GM18508 (cell line): Measurements from ENCODE around the gene RPRML.
"Not testable (repeated sequence)": the region's sequence is repeated elsewhere in the genome, so short reads cannot be mapped to it uniquely, and the experiment has no call there.

Source experiments
- ATAC-seq: cut with Tn5 transposase; IDR thresholded peaks from one replicate; pipeline ENCODE4 v1.9.1; 2021; ENCODE audit warnings: moderate number of reproducible peaks; ENCODE audit not compliant: insufficient read depth, unreplicated experiment

RPRML gene

DNA sequence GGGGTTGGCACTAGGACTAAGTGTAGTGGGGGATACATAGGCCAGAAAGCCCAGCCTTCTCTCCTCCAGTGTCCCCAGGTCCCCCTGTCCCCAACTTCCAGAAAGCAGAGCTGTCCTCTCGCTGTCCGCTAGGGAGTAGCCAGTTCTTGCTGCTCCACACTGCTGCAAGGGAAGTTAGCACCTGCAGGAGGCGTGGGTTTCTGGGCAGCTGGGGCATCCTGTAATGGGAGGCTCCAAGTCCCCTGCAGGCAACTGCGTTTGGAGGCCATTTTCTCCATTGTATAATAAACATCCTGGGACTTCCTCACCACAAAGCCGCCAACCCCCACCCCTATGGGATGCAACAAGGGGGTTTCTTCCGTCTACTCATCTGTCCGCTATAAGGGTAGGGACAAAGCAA, 1.7 kb downstream of the RPRML start:
- no peak for ATAC-seq

DNA sequence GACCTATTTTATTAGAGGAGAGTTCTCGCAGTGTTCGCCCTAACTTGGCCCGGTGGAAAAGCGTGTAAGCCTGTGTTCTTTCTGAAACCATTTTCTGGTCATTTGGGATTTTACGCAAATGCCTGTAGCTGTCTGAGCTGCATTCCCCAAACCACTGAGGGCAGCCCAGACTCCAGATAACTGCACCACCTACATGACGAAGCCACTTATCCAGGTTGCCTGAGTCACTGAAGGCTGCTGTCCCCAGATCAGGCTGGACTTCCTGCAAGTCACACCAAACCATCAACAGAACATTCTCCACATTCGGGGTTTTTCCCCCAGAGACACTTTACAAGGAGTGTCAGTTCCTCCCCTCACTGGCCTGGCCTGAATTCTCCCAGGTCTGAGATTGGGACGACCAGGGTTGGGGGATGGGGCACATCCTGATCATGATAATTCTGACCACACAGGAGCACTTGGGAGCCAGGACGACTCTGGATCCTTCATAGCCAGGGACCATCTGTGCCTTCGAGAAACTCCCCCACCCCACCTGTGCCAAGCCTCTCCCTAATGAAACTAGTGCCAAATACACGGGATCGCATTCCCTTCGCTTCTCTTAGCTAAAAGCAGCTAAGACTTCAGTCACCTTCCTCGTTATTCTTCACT, 2.3 kb downstream of the RPRML start:
- ATAC-seq: no peak

GRCh38 chr17:46975287-46975686, 3.8 kb downstream of the RPRML start:
- ATAC-seq: no peak

DNA sequence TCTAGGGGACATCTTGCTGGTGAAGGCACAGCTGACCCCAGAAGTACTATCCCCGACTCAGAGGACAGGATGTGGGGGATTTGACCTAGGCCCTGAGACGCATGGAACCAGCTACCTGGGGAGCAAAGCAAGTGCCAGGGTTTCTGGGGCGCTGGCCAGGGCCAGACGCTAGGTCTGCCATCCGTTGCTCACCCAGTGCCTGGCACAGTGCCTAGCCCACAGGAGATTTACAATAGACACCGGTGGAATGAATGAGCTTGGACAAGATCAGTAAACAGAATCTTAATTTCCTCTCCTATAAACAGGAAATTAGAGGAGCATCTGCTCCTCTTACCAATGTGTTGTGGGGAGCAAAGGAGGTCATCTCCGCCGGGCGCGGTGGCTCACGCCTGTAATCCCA, 5.0 kb downstream of the RPRML start:
- no peak for ATAC-seq

DNA sequence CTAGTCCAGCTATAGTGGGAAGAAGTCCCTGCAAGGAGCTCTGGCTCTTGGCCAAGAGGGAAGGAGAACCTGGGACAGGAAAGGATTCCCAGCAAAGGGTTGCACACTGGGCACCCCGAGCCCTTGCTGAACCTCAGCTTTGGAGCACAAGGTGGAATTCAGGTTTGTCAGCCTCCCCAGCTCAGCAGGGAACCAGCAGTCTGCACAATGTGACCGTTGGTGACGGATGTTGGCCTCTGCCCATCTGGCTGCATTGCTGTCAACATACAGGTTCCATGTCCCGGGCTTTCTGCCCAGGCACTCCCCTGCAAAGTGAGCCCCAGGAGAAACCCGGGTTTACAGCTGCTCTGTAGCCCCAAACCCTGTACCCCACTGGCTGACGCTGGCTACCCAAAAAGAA, 6.7 kb downstream of the RPRML start:
- ATAC-seq: no peak

- ATAC-seq: no peak
Observed at GRCh38 chr17:46971647-46972300, 7.3 kb downstream of the RPRML start.

GRCh38 chr17:46968896-46969295, 10.2 kb downstream of the RPRML start:
- ATAC-seq: no peak

GRCh38 chr17:46968224-46968834, 10.7 kb downstream of the RPRML start:
- ATAC-seq: no peak

DNA sequence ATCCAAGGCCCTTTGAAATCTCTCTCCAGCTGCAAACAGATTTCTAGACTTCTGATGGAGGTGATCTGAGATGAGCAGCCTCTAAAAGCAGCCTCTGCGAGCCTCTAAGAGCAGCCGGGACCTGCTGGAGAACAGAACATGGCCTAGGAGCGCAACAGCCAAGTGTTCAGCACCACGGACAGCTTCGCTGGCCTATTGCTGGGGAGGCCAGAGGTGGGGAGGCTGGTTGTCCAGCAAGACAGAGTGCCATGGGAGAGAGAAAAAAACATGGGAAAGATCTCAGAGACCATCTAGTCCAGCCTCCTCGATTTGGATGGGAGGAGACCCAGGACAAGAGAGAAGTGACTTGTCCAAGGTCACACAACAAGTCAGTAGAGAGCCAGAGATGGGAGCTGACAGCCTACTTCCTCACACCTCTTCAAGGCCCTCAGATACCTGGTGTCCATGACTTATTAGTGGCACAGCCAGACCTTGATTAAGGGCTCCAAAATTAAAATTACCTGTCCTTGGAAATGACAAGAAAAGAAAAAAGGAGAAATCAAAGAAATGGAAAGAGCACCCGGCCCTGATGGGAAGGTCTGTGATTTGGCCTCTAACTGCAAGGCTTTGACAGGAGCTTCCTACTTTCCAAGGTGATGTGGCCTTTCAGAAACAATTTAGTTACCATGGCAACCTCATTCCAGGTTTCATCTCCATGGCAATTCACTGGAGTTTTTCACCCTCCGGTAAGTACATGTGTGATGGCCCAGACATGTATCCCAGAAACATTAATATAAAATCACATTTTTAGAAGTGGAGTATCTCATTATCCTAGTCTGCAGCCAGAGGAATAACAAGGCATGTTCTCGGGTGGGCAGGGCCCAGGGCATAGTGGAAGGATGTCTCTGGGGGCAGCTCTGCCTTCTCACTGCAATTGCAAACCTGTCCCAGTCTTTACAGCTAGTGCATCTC, 14.5 kb downstream of the RPRML start:
- ATAC-seq: no peak

DNA sequence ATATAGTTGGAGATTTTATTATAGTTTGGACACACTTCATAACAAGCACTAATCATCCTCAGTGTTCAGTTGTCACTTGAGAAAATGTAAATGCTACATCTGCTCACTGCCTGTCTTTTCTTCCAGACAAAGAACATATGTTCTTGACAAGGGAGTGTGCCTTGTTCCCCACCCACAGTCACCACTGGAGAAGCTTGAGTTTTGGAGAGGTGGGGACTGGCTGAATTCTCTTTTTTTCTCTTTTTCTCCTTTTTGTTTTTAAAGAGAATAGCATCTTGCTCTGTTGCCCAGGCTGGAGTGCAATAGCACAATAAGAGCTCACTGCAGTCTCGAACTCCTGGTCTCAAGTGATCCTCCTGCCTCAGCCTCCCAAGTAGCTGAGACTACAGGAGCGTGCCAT, 15.5 kb downstream of the RPRML start:
- no peak for ATAC-seq

DNA sequence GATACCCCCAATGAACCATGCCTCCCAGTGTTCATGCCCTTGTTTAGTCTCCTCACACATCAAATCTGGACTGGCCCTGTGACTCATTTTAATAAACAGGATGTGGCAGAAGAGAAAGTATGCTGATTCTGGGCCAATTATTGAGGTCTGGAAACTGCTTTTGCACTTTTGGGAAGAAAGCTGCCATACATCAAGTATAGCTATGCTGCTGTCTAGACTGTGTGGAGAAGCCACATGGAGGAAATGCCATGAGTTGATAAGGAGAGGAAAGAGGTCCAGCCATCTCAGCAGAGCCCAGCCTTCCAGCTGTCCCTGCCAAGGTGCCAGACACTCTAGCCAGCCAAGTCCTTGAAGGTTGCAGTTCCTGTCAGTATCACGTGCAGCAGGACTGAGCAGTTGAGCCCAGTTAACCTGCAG, 16.7 kb downstream of the RPRML start:
- ATAC-seq: no peak

- ATAC-seq: no peak
Observed at GRCh38 chr17:46960152-46960551, 18.9 kb downstream of the RPRML start.

DNA sequence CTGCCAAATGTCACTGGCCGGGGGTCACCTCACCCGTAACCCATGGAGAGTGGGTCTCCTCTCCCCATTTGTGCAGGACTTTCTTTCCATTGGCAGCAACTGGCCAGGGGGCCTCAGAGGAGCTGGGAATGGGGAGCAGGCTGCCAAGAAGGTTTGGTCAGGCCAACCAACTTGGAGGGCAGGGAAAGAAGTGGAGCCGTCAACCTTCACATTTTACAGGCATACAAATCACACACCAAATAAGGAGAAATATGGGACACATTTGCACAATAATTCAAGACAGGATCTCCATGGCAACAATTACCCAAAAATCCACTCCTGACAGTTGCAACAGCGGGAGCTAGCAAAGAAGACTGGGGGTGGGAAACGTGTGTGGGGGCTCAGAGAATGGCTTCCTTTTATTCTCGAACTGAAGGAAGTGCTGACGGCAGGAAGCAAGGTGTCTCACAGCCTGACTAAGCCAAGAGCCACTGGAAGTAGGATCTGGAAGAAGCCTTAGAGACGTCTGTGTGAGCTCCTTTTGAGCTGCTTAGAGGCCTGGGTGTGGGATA, 20.9 kb downstream of the RPRML start:
- no peak for ATAC-seq

DNA sequence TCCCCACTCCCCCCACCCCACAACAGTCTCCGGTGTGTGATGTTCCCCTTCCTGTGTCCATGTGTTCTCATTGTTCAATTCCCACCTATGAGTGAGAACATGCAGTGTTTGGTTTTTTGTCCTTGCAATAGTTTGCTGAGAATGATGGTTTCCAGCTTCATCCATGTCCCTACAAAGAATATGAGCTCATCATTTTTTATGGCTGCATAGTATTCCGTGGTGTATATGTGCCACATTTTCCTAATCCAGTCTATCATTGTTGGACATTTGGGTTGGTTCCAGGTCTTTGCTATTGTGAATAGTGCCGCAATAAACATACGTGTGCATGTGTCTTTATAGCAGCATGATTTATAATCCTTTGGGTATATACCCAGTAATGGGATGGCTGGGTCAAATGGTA, 25.9 kb downstream of the RPRML start:
- not testable (repeated sequence) for ATAC-seq

- no peak for ATAC-seq
Observed at GRCh38 chr17:46952115-46952514, 26.9 kb downstream of the RPRML start.

DNA sequence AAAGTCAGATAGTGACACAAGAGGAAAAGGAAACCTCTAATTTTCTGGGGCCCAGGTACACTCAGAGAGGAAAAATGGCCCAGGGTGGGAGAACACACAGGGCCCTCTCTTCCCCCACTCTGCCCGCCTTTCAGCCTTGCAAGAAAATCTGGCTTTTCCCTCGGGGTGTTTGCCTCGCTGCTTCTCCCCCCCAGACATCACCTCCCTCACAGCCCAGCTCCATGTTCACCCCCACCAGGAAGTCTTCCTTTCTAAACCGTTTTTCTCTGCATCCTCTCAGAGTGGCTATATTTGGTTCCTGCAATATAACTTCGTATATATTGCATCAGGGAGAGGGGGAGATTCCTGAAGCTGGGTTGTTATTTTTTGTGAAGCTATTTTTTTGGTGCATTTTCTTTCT, 27.3 kb downstream of the RPRML start:
- no peak for ATAC-seq

DNA sequence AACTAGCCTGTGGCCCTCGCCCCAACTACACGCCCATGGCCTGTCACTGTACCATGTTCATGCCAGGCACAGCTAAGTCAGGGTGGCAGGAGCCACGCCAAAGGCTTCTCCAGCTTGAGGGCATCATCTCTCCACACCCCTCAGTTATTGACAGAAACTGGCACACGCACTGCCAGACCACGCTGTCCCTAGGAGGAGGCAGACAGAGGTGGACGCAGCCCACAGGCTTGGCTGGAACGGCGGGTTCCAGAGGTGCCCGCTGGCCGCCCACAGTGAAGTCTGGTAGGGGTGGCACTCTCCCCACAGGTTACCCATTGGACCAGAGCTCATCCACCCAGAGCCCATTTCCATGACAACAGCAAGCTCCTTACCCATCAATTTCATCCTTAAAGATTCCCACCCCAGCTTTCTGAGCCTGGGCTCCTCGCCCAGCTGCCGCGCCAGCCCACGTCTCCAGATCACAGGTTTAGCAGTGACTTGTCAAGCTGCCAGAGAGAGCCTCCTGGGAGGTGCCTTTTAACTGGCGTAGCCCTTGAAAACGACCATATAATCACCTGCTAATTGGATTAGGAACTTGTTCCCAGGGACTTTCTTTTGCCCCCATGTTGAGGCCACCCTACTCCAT, 27.9 kb downstream of the RPRML start:
- no peak for ATAC-seq

- ATAC-seq: no peak
Observed at GRCh38 chr17:46950342-46950996, 28.6 kb downstream of the RPRML start.

DNA sequence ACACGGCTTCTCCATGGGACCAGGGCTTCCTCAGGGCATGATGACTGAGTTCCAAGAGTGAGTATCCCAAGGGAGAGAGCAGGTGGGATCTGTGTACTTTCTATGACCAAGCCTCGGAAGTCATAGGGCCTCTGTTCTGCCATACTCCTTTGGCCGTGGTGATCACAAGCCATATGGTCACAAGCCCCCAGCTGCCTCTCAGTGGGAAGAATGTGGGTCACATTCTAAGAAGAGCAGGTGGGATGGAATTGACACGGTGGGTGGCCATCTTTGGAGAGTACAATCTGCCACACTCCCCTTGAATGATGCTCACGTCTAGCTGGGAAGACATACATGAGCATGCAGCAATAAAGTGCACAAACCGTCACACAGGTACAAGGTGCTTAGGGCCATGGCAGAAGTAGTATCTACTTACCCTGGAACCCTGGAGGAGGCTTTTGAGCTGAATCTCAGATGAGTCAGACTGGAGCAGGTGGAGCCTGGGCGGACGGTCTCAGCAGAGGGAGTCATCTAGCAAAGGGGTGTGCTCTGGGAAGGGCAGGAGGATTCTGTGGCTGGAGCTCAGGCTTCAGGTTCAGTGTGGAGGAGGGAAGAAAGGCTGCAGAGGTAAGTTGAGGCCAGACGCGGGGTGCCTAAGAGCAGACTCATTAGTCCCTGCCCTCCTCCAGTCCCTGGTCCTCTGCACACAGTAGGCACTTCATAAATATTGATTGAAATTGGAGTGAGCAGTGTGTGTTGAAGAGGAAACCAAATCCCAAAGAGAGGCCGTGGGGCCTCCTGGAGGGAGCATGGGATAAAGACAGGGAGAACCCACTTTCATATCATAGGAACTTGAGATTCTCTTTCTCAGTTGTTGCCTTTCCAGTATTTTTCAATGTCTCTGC, 29.5 kb downstream of the RPRML start:
- no peak for ATAC-seq
